Kidney capillary endothelial cell (primary cell): ENCODE data around the gene ESF1.
"Not testable (repeated sequence)": the region's sequence is repeated elsewhere in the genome, so short reads cannot be mapped to it uniquely, and the experiment has no call there.

ENCODE experiments used
- DNase-seq: peaks from one replicate; pipeline ENCODE4 v3.0.0-alpha.2; 2018; ENCODE audit warnings: low spot score

The ESF1 gene

GRCh38 chr20:13786143-13786828, 1.6 kb upstream of the ESF1 start:
- no peak for DNase-seq

- DNase-seq, result no peak
Measured at GRCh38 chr20:13784271-13784892, 337 bp downstream of the ESF1 start.

GRCh38 chr20:13783528-13783927, 1.2 kb downstream of the ESF1 start:
- no peak for DNase-seq

GRCh38 chr20:13778827-13779226, 5.9 kb downstream of the ESF1 start:
- DNase-seq, result no peak

GRCh38 chr20:13777171-13777601, 7.5 kb downstream of the ESF1 start:
- DNase-seq, result no peak

GRCh38 chr20:13775867-13776266, 8.9 kb downstream of the ESF1 start:
- DNase-seq, result no peak

GRCh38 chr20:13772529-13772928, 12.2 kb downstream of the ESF1 start:
- peak; percentile 38 for DNase-seq

GRCh38 chr20:13771853-13772453, 12.8 kb downstream of the ESF1 start:
- DNase-seq, result peak; percentile 55

- DNase-seq, result no peak
Measured at GRCh38 chr20:13770141-13770540, 14.6 kb downstream of the ESF1 start.

GRCh38 chr20:13765868-13766416, 18.8 kb downstream of the ESF1 start:
- no peak for DNase-seq

- DNase-seq, result peak; percentile 81
Measured at GRCh38 chr20:13765299-13765698, 19.4 kb downstream of the ESF1 start.

- DNase-seq, result not testable (repeated sequence)
Measured at GRCh38 chr20:13760451-13760946, 24.2 kb downstream of the ESF1 start.

GRCh38 chr20:13758884-13759283, 25.8 kb downstream of the ESF1 start:
- no peak for DNase-seq

GRCh38 chr20:13756551-13756950, 28.2 kb downstream of the ESF1 start:
- DNase-seq, result no peak

GRCh38 chr20:13755809-13756208, 28.9 kb downstream of the ESF1 start:
- no peak for DNase-seq

GRCh38 chr20:13753436-13754036, 31.2 kb downstream of the ESF1 start:
- no peak for DNase-seq

- DNase-seq, result no peak
Measured at GRCh38 chr20:13749811-13750210, 34.9 kb downstream of the ESF1 start.

- DNase-seq, result no peak
Measured at GRCh38 chr20:13745784-13746183, 38.9 kb downstream of the ESF1 start.

GRCh38 chr20:13744352-13744751, 40.4 kb downstream of the ESF1 start:
- no peak for DNase-seq

GRCh38 chr20:13741879-13742278, 42.8 kb downstream of the ESF1 start:
- no peak for DNase-seq

- no peak for DNase-seq
Measured at GRCh38 chr20:13739731-13740649, 44.7 kb downstream of the ESF1 start.
